Cardiac septum (tissue), 1 donor: Measurements from ENCODE around the gene NR2F1-AS1. TPM values are rescaled to one million over a fixed set of nuclear protein-coding genes. Genes with fewer than 3 reads are reported as not detected.
"Not testable (repeated sequence)": the region's sequence is repeated elsewhere in the genome, so short reads cannot be mapped to it uniquely, and the experiment has no call there.

Source experiments
- DNase-seq: peaks from one replicate; pipeline ENCODE4 v3.0.0-alpha.2; 2020; ENCODE audit warnings: low spot score
- intact Hi-C: fragments of 100-400 bp; cut with DNase I; formaldehyde crosslinking; loops from one replicate; pipeline ENCODE4 v1.14.0; 2022
- total RNA-seq: library from RNA; stranded (reverse); fragmentation: NEBNext Ultra II Directional; extraction: Animal tissue kit (Norgen Biotek cat#: 25700); gene quantifications from one replicate; pipeline ENCODE4 v1.2.1, GENCODE V29; 2021
- donor health status: DM: no; HTN: no; CAD: no.

NR2F1-AS1 gene
- total RNA-seq, 1 donor from 2014 or later: 0.89 TPM

- intact Hi-C loops: no loop called here
- no peak for DNase-seq
These were observed 171.3 kb downstream of the NR2F1-AS1 start for GRCh38 chr5:93409691-93410090.

- intact Hi-C loops: no loop called here
- DNase-seq: no peak
These were observed 173.6 kb downstream of the NR2F1-AS1 start for GRCh38 chr5:93407454-93407853.

DNA sequence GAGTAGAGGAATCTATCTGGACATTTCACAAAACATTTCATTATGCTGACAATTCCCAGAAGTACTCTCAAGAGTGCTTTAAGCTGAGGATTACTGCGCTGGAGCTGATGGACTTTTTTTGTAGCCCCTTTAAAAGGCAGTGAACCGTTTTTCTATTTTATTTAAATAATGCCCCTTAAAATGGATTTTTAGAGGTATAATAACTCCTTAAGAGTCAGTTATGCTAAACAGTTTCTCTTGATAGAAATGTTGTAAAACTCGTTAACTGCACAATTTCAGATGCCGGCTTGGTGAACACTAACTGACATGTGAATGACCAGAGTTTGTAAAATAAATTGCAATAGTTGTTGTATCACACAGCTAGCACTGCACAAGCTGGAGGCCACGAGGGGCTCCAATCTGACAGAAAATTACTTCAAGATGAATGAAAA is 174.0 kb downstream of the NR2F1-AS1 start:
- DNase-seq: no peak
- intact Hi-C loops: no loop called here

DNA sequence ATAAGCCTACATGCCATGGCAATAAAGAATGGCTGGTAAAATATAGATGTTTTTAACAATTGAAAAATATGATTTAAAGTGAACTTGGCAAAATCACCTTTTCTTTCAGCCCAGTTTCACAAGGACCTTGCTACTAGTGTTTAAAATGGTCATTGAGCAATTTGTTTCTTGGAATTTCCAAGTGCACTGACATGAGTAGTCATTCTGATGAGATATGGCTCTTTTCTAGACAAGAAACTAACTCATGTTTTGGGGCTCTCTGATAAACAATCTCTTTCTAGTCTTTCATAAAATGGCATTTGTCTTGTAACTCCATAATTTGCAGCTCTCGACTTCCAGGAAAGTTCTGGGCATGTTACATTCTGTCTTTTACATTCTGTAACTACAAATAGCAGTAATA is 176.8 kb downstream of the NR2F1-AS1 start:
- intact Hi-C loops: no loop called here
- DNase-seq: no peak

GRCh38 chr5:93403141-93403928 is 177.7 kb downstream of the NR2F1-AS1 start:
- DNase-seq: no peak
- intact Hi-C loops: no loop called here

DNA sequence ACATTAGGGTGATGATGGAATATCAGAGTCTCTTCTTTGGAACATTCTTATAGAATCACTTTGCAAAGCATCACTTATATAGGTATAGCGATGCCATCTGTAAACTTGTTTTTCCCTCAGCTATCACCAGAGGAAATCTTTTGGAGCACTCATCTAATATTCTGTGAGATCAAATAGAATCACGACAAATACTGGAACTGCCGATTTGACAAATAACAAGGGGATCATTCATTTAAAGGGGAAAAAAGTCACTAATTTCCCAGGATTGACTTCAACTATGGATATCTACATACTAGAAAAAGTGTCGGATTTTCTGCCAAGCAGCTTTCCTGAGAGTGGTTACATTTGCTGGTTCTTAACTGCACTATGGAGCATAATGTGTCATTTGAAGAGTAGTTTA is 178.6 kb downstream of the NR2F1-AS1 start:
- DNase-seq: no peak
- intact Hi-C loops: no loop called here

GRCh38 chr5:93401634-93402213 is 179.3 kb downstream of the NR2F1-AS1 start:
- no peak for DNase-seq
- intact Hi-C loops: no loop called here

DNA sequence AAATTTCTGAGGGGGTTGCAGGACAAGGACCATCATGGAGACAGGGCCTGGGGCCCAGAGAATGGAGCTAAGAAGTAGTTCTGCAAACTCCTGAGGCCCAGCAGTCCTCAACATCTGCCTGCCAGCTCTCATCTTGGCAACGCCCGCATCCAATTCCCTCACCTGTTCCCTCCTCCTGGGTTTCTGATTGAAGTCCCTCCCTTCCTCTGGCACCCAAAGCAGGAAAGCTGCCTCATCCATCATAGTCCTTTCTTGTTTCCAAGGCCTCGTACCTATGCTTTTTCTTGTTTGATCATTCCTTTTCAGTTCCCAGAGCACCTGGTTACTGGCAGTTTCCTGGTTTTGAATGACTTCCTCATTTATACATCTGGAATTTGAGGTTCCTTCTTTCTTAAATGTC is 181.3 kb downstream of the NR2F1-AS1 start:
- DNase-seq: no peak
- intact Hi-C loops: no loop called here

DNA sequence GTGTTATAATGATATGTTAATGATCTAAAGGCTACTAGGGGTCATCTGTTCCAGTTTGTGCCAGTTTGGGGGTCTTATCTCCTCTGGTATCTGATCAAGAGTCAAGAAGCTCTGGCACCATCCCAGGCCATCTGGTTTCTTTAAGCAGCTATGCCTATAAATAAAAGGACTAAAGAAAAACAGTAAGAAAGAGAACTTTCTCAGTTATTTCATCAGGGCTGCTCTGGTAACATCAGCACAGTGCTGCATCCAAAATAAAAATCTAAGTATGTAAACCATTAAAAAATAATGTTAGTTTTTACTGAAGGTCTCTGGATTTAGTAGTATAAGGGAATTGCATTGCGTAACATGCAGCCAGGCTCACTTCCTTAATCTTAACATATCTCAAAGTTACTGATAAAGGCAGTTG is 185.0 kb downstream of the NR2F1-AS1 start:
- intact Hi-C loops: no loop called here
- DNase-seq: no peak

DNA sequence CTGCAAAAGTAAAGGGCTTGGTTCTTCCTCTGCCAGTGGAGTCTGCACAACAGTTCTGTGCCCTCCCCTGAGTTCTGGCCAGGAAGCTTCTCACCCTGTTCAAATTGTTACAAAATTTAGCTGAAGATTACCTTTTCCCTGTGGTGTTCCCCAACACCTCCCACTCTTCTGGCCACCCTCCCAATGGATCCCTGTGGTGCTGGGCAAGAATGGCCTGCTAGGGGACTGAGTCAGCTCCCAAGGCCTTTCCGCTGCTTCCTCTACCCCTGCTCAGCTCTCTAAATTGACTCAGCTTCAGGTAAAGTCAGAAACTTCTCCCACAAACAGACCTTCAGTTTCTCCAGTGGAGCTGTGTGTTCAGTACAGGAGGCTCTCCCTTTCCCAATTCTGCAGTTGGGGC is 186.0 kb downstream of the NR2F1-AS1 start:
- intact Hi-C loops: no loop called here
- no peak for DNase-seq

- intact Hi-C loops: no loop called here
- no peak for DNase-seq
These were observed 186.7 kb downstream of the NR2F1-AS1 start for GRCh38 chr5:93394301-93394700.

DNA sequence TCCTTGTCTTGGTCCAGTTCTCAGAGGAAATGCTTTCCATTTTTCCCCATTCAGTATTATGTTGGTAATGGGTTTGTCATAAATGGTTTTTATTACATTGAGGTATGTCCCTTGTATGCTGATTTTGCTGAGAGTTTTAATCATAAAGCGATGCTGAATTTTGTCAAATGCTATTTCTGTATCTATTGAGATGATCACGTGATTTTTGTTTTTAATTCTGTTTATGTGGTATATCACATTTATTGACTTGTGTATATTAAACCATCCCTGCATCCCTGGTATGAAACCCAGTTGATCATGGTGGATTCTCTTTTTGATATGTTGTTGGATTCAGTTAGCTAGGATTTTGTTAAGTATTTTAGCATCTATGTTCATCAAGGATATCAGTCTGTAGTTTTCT is 189.8 kb downstream of the NR2F1-AS1 start:
- DNase-seq, intact Hi-C loops: not testable (repeated sequence)

DNA sequence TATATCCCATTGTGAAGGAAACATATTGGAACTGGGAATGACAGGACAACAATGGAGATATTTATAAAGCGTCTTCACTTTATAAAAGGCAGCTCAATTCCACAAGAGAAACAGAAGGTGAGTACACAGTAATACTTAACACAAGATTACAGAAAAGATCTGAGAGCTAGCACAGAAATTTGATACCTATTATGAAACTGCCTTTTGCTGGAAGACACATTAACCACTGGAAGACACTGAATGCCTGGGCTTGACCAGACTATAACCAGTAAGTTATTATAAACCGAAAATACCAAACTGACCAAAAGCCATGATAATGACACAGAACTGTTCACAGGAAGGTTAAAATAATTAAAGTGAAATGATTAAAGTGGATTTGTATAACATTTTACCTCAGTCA is 195.4 kb downstream of the NR2F1-AS1 start:
- DNase-seq: no peak
- intact Hi-C loops: no loop called here

- intact Hi-C loops: no loop called here
- DNase-seq: no peak
These were observed 196.0 kb downstream of the NR2F1-AS1 start for GRCh38 chr5:93384995-93385394.

DNA sequence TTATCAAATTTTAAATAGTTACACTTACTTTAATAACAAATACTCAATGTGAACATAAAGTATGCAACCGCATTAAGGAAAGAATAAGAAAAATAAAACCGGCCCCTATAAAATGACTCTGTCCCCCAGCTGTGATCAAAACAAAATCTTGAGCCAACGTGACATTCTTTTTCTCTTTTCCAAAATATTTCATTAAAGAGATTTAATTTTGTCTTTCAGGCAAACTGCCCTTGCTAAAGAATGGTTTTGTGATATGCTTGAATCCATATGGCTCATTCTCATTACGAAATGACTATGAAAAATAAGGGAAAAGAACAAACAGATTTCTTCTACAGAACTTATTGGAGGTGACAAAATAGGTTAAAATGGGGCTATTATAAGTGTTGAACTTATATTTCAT is 197.0 kb downstream of the NR2F1-AS1 start:
- no peak for DNase-seq
- intact Hi-C loops: no loop called here

DNA sequence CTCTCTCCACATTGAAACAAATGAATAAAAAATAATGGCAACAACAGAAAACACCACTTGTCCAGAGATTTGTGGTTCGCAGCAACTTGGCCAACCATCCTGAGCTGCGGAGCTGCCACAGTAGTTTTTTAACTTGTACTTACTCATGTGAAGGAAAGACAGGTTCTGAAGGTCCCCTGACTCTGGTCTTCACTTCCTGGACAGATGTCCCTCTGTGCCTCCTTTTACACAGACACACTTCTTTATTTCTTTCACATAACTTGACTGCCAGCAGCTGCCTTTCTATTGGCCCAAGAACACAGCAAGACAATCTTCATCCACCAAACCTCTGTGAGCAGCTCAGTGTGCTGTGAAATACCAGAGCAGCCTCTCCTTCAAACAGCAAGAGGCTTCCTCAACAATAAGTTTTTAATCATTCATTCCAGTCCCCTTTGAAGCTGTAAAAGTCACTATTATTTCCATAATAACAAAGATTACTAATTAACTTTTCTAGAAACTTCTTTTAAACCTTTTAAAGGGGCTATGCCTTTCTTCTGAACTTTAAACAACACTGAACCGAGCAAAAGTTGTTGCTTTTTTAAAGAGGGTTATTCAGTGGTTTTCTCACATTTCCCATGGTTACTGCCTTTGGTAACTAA is 198.7 kb downstream of the NR2F1-AS1 start:
- intact Hi-C loops: no loop called here
- DNase-seq: no peak

- intact Hi-C loops: no loop called here
- no peak for DNase-seq
These were observed 200.0 kb downstream of the NR2F1-AS1 start for GRCh38 chr5:93381057-93381456.

- no peak for DNase-seq
- intact Hi-C loops: no loop called here
These were observed 202.9 kb downstream of the NR2F1-AS1 start for GRCh38 chr5:93378073-93378472.

DNA sequence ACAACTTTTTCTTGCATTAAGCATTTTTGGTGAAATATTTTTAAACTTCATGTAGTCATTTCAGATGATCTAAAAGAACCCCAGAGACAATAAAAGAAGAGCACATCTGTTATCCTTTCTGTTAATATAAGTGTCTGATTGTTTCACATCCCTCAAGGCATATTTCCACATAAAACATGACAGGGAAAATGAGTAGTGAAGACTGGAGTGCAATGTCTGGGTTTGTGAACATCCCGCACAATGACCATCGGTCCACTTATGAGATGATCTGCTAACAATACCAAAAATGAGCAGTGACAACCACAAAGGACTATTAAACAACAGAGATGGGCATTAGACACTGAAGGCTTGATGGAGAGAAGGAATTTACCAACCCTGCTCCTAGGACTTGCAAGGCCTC is 209.1 kb downstream of the NR2F1-AS1 start:
- DNase-seq: no peak
- intact Hi-C loops: no loop called here

DNA sequence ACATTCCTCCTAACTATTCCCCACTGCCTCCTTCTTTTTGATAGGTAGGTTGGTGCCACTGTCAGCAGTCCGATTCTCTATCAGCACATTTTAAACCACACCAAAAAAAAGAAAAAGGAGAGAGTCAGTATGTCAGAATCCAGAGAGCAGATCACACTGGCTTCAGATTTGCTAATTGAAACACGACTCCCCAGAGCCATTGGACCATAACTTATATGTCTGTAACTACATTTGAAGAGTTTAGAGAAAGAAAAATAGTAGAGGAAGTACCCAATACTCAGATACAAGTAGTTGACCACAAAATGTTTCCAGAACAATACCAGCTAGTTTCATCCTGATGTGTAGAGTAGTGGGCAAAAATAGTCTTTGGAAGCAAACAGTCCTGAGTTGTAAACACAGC is 216.6 kb downstream of the NR2F1-AS1 start:
- no peak for DNase-seq
- intact Hi-C loops: no loop called here
